WI38 (cell line): ENCODE data around the gene DHFR.
"Not testable (repeated sequence)": the region's sequence is repeated elsewhere in the genome, so short reads cannot be mapped to it uniquely, and the experiment has no call there.

ENCODE experiments used
- H3K4me3 ChIP-seq: 2 replicates; pipeline ENCODE4 v1.5.1; 2011; ENCODE audit warnings: low read depth, mild to moderate bottlenecking, control low read depth, low read length
- TF ChIP-seq, protein P1 (sequence below): IDR thresholded peaks from 2 replicates; pipeline ENCODE4 v1.5.1; 2012; ENCODE audit warnings: low read depth, mild to moderate bottlenecking, control low read depth, low read length

Gene DHFR

GRCh38 chr5:80584770-80585169 is 70.0 kb downstream of the DHFR start:
- no peak overlapping the region for H3K4me3 ChIP-seq
- TF ChIP-seq, protein P1, sequence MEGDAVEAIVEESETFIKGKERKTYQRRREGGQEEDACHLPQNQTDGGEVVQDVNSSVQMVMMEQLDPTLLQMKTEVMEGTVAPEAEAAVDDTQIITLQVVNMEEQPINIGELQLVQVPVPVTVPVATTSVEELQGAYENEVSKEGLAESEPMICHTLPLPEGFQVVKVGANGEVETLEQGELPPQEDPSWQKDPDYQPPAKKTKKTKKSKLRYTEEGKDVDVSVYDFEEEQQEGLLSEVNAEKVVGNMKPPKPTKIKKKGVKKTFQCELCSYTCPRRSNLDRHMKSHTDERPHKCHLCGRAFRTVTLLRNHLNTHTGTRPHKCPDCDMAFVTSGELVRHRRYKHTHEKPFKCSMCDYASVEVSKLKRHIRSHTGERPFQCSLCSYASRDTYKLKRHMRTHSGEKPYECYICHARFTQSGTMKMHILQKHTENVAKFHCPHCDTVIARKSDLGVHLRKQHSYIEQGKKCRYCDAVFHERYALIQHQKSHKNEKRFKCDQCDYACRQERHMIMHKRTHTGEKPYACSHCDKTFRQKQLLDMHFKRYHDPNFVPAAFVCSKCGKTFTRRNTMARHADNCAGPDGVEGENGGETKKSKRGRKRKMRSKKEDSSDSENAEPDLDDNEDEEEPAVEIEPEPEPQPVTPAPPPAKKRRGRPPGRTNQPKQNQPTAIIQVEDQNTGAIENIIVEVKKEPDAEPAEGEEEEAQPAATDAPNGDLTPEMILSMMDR = no peak

- H3K4me3 ChIP-seq = not testable (repeated sequence)
These were observed 74.5 kb downstream of the DHFR start for GRCh38 chr5:80580291-80580690.

GRCh38 chr5:80579050-80579449 is 75.7 kb downstream of the DHFR start:
- TF ChIP-seq, protein P1 = no peak
- H3K4me3 ChIP-seq = no peak overlapping the region

DNA sequence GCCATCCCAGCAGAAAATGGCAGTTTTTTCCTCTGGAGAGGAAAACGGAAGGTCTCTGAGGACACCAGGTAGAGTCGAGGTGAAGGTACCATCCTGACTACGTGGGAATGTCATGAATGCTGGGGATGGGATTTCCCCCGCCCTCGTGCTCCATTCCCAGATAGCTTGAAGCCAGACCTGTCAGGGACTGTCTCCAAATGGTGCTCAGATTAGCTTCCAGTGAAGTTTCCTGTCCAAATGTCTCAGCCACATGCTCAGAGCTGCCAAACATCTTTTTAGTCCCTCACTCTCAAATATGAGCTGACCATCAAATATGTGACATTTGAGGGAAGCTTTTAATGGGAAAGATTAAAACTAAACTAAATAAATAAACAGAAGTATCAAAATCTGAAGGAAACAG is 77.1 kb downstream of the DHFR start:
- TF ChIP-seq, protein P1 = no peak
- no peak overlapping the region for H3K4me3 ChIP-seq

DNA sequence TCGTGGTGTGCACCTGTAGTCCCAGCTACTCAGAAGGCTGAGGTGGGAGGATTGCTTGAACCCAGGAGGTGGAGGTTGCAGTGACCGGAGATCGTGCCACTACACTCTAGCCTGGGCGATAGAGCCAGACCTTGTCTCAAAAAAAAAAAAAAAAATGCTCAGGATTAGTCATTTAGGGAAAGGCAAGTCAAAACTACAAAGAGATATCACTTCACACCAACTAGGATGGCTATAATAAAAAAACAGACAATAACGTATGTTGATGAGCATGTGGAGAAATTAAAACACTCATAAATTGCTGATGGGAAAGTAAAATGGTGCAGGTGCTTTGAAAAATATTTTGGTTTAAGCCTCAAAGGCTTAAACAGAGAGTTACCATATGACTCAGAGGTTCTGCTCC is 78.4 kb downstream of the DHFR start:
- TF ChIP-seq, protein P1 = no peak

More for the DNA sequence above, 78.4 kb downstream of the DHFR start:
- no peak overlapping the region for H3K4me3 ChIP-seq
